NCI-H460 (cell line): ENCODE data around the gene BCO1. TPM values are rescaled to one million over a fixed set of nuclear protein-coding genes. Genes with fewer than 3 reads are reported as not detected.
"Not testable (repeated sequence)": the region's sequence is repeated elsewhere in the genome, so short reads cannot be mapped to it uniquely, and the experiment has no call there.

Experiments used
- DNase-seq: peaks from one replicate; pipeline ENCODE4 v3.0.0-alpha.2; 2016; ENCODE audit warnings: low read depth; ENCODE audit errors: extremely low read depth
- polyA plus RNA-seq: library from polyadenylated mRNA; depleted of rRNA; stranded (reverse); fragments of >200 nt; gene quantifications from 2 replicates; pipeline ENCODE4 v1.2.3, GENCODE V29; 2014; cell fraction: nucleus; rRNA removed
- total RNA-seq: library from RNA; depleted of rRNA; stranded (reverse); fragments of >200 nt; shearing (Covaris generic); gene quantifications from 2 replicates; pipeline ENCODE4 v1.2.3, GENCODE V29; 2014; rRNA removed

BCO1 gene
- not detected in 2 replicates for total RNA-seq
- not detected in 2 replicates for polyA plus RNA-seq

- no peak for DNase-seq
Observed at GRCh38 chr16:81238296-81239011, at the start of gene BCO1. BCO1 (plus strand) TSS chr16:81238689; CDS start chr16:81238909, 220 bp downstream.

- no peak for DNase-seq
Observed at GRCh38 chr16:81189100-81189664, 49.3 kb upstream of the BCO1 start.

- DNase-seq, result no peak
Observed at GRCh38 chr16:81190667-81191066, 47.8 kb upstream of the BCO1 start.

- DNase-seq, result no peak
Observed at GRCh38 chr16:81195885-81196534, 42.5 kb upstream of the BCO1 start.

- DNase-seq, result no peak
Observed at GRCh38 chr16:81198635-81199034, 39.9 kb upstream of the BCO1 start.

- no peak for DNase-seq
Observed at GRCh38 chr16:81201267-81201666, 37.2 kb upstream of the BCO1 start.

- peak; percentile 23 for DNase-seq
Observed at GRCh38 chr16:81204798-81205680, 33.5 kb upstream of the BCO1 start.

GRCh38 chr16:81207076-81207475 lies 31.4 kb upstream of the BCO1 start:
- no peak for DNase-seq

GRCh38 chr16:81210807-81211206 lies 27.7 kb upstream of the BCO1 start:
- no peak for DNase-seq

GRCh38 chr16:81212830-81213465 lies 25.5 kb upstream of the BCO1 start:
- DNase-seq, result no peak

- no peak for DNase-seq
Observed at GRCh38 chr16:81214745-81215166, 23.7 kb upstream of the BCO1 start.

- DNase-seq, result no peak
Observed at GRCh38 chr16:81216114-81216513, 22.4 kb upstream of the BCO1 start.

- DNase-seq, result no peak
Observed at GRCh38 chr16:81216706-81217105, 21.8 kb upstream of the BCO1 start.

GRCh38 chr16:81219151-81219550 lies 19.3 kb upstream of the BCO1 start:
- no peak for DNase-seq

GRCh38 chr16:81220349-81220748 lies 18.1 kb upstream of the BCO1 start:
- DNase-seq, result no peak

- no peak for DNase-seq
Observed at GRCh38 chr16:81221731-81222130, 16.8 kb upstream of the BCO1 start.

- DNase-seq, result no peak
Observed at GRCh38 chr16:81224824-81225223, 13.7 kb upstream of the BCO1 start.

- DNase-seq, result not testable (repeated sequence)
Observed at GRCh38 chr16:81225697-81226096, 12.8 kb upstream of the BCO1 start.

GRCh38 chr16:81227785-81228184 lies 10.7 kb upstream of the BCO1 start:
- no peak for DNase-seq

GRCh38 chr16:81229811-81230210 lies 8.7 kb upstream of the BCO1 start:
- no peak for DNase-seq
